HEK293 (cell line): ENCODE data around the gene UBE2D2.

Source experiments
- CTCF ChIA-PET: fragments of 350-600 bp; formaldehyde crosslinking; extraction: SDS; loops from one replicate; lab custom pipeline; 2021; ENCODE audit warnings: antibody characterized with exemption; lab: Yijun Ruan, JAX
- POLR2A ChIA-PET: fragments of 300-600 bp; formaldehyde crosslinking; extraction: SDS; loops from one replicate; lab custom pipeline; 2020; ENCODE audit warnings: antibody characterized with exemption, inconsistent platforms; lab: Yijun Ruan, JAX
- H3K27ac ChIP-seq: fragments of 200-500 bp; sonication (Bioruptor generic); 2 replicates; pipeline ENCODE4 v1.5.1; 2014; ENCODE audit warnings: low read depth, low read length, control low read depth, inconsistent platforms; ENCODE audit errors: extremely low read depth
- H3K36me3 ChIP-seq, 2 experiments: fragments of 200-500 bp in 1 of 2; sonication (Bioruptor generic) in 1 of 2; 1 replicate in 1 of 2; 2 replicates in 1 of 2; pipeline ENCODE4 v1.5.1; 2014 to 2017; ENCODE audit warnings: inconsistent platforms in 2 of 2, low read length in 2 of 2; ENCODE audit not compliant: control insufficient read depth in 2 of 2, insufficient read depth in 1 of 2
- H3K4me1 ChIP-seq: fragments of 200-500 bp; sonication (Bioruptor generic); 2 replicates; pipeline ENCODE4 v1.5.1; 2014; ENCODE audit warnings: mild to moderate bottlenecking, low read length, inconsistent platforms; ENCODE audit not compliant: control insufficient read depth, insufficient read depth
- H3K4me3 ChIP-seq: 2 replicates; pipeline ENCODE4 v1.5.1; 2011; ENCODE audit warnings: low read depth, mild to moderate bottlenecking, control low read depth, low read length, moderate library complexity
- H3K9me3 ChIP-seq: fragments of 200-500 bp; sonication (Bioruptor generic); 2 replicates; pipeline ENCODE4 v1.5.1; 2014; ENCODE audit warnings: low read depth, low read length, inconsistent platforms; ENCODE audit not compliant: control insufficient read depth, insufficient read depth
- GLIS1 ChIP-seq: fragments of 450-650 bp; formaldehyde crosslinking; IDR thresholded peaks from 2 replicates; pipeline ENCODE4 v1.5.1; 2016; ENCODE audit warnings: missing biosample characterization, missing genetic modification characterization
- HOXA7 ChIP-seq: sonication (generic); formaldehyde crosslinking; IDR thresholded peaks from 2 replicates; pipeline ENCODE4 v1.8.1; 2022; ENCODE audit warnings: missing genetic modification reagents, borderline replicate concordance
- KLF1 ChIP-seq: fragments of 450-650 bp; formaldehyde crosslinking; IDR thresholded peaks from 2 replicates; pipeline ENCODE4 v1.5.1; 2016; ENCODE audit warnings: missing biosample characterization, missing genetic modification characterization
- KLF9 ChIP-seq: fragments of 450-650 bp; formaldehyde crosslinking; IDR thresholded peaks from 2 replicates; pipeline ENCODE4 v1.5.1; 2016; ENCODE audit warnings: missing biosample characterization, missing genetic modification characterization, low read depth
- OSR2 ChIP-seq: fragments of 450-650 bp; formaldehyde crosslinking; IDR thresholded peaks from 2 replicates; pipeline ENCODE4 v1.5.1; 2016; ENCODE audit warnings: missing biosample characterization, missing genetic modification characterization
- PRDM6 ChIP-seq: fragments of 450-650 bp; formaldehyde crosslinking; IDR thresholded peaks from 2 replicates; pipeline ENCODE4 v1.5.1; 2017; ENCODE audit warnings: missing biosample characterization, missing genetic modification characterization
- SP2 ChIP-seq: fragments of 450-650 bp; formaldehyde crosslinking; IDR thresholded peaks from 2 replicates; pipeline ENCODE4 v1.5.1; 2016; ENCODE audit warnings: missing biosample characterization, missing genetic modification characterization
- ZBTB8A ChIP-seq: fragments of 450-650 bp; formaldehyde crosslinking; IDR thresholded peaks from 2 replicates; pipeline ENCODE4 v1.5.1; 2016; ENCODE audit warnings: missing biosample characterization, missing genetic modification characterization
- ZNF10 ChIP-seq: fragments of 450-650 bp; formaldehyde crosslinking; IDR thresholded peaks from 2 replicates; pipeline ENCODE4 v1.5.1; 2017; ENCODE audit warnings: missing biosample characterization, missing genetic modification characterization
- ZNF223 ChIP-seq: fragments of 450-650 bp; formaldehyde crosslinking; IDR thresholded peaks from 2 replicates; pipeline ENCODE4 v1.5.1; 2016; ENCODE audit warnings: missing biosample characterization, missing genetic modification characterization
- ZNF24 ChIP-seq: fragments of 450-650 bp; formaldehyde crosslinking; IDR thresholded peaks from 2 replicates; pipeline ENCODE4 v1.5.1; 2016; ENCODE audit warnings: missing biosample characterization, missing genetic modification characterization
- ZNF248 ChIP-seq: fragments of 450-650 bp; formaldehyde crosslinking; IDR thresholded peaks from 2 replicates; pipeline ENCODE4 v1.5.1; 2017; ENCODE audit warnings: missing biosample characterization, missing genetic modification characterization
- ZNF311 ChIP-seq: fragments of 450-650 bp; formaldehyde crosslinking; IDR thresholded peaks from 2 replicates; pipeline ENCODE4 v1.5.1; 2017; ENCODE audit warnings: missing biosample characterization, missing genetic modification characterization, borderline replicate concordance
- ZNF335 ChIP-seq: fragments of 450-650 bp; formaldehyde crosslinking; conservative IDR thresholded peaks from 2 replicates; pipeline ENCODE4 v1.5.1; 2016; ENCODE audit warnings: missing biosample characterization, missing genetic modification characterization
- ZNF473 ChIP-seq: fragments of 450-650 bp; formaldehyde crosslinking; IDR thresholded peaks from 2 replicates; pipeline ENCODE4 v1.5.1; 2017; ENCODE audit warnings: missing biosample characterization, missing genetic modification characterization
- ZNF580 ChIP-seq: fragments of 450-650 bp; formaldehyde crosslinking; IDR thresholded peaks from 2 replicates; pipeline ENCODE4 v1.5.1; 2016; ENCODE audit warnings: missing biosample characterization, missing genetic modification characterization
- ZNF600 ChIP-seq: fragments of 450-650 bp; formaldehyde crosslinking; IDR thresholded peaks from 2 replicates; pipeline ENCODE4 v1.5.1; 2016; ENCODE audit warnings: missing biosample characterization, missing genetic modification characterization
- ZNF610 ChIP-seq: fragments of 450-650 bp; formaldehyde crosslinking; IDR thresholded peaks from 2 replicates; pipeline ENCODE4 v1.5.1; 2016; ENCODE audit warnings: missing biosample characterization, missing genetic modification characterization, borderline replicate concordance
- ZNF654 ChIP-seq: fragments of 450-650 bp; formaldehyde crosslinking; IDR thresholded peaks from 2 replicates; pipeline ENCODE4 v1.5.1; 2016; ENCODE audit warnings: low read depth, missing biosample characterization, missing genetic modification characterization
- ZNF677 ChIP-seq: fragments of 450-650 bp; IDR thresholded peaks from 2 replicates; pipeline ENCODE4 v1.5.0; 2018; ENCODE audit warnings: missing biosample characterization, mild to moderate bottlenecking, missing genetic modification characterization, moderate library complexity
- ZNF777 ChIP-seq: fragments of 450-650 bp; formaldehyde crosslinking; IDR thresholded peaks from 2 replicates; pipeline ENCODE4 v1.5.1; 2017; ENCODE audit warnings: missing biosample characterization, missing genetic modification characterization, borderline replicate concordance
- ZNF792 ChIP-seq: fragments of 450-650 bp; formaldehyde crosslinking; IDR thresholded peaks from 2 replicates; pipeline ENCODE4 v1.5.1; 2016; ENCODE audit warnings: missing biosample characterization, missing genetic modification characterization
- TF ChIP-seq, protein P1 (sequence below): fragments of 450-650 bp; formaldehyde crosslinking; IDR thresholded peaks from 2 replicates; pipeline ENCODE4 v1.5.1; 2016; ENCODE audit warnings: missing biosample characterization, missing genetic modification characterization
- TF ChIP-seq, protein P2 (sequence below): fragments of 450-650 bp; formaldehyde crosslinking; IDR thresholded peaks from 2 replicates; pipeline ENCODE4 v1.5.1; 2016; ENCODE audit warnings: missing biosample characterization, missing genetic modification characterization, low read depth

UBE2D2 gene

DNA sequence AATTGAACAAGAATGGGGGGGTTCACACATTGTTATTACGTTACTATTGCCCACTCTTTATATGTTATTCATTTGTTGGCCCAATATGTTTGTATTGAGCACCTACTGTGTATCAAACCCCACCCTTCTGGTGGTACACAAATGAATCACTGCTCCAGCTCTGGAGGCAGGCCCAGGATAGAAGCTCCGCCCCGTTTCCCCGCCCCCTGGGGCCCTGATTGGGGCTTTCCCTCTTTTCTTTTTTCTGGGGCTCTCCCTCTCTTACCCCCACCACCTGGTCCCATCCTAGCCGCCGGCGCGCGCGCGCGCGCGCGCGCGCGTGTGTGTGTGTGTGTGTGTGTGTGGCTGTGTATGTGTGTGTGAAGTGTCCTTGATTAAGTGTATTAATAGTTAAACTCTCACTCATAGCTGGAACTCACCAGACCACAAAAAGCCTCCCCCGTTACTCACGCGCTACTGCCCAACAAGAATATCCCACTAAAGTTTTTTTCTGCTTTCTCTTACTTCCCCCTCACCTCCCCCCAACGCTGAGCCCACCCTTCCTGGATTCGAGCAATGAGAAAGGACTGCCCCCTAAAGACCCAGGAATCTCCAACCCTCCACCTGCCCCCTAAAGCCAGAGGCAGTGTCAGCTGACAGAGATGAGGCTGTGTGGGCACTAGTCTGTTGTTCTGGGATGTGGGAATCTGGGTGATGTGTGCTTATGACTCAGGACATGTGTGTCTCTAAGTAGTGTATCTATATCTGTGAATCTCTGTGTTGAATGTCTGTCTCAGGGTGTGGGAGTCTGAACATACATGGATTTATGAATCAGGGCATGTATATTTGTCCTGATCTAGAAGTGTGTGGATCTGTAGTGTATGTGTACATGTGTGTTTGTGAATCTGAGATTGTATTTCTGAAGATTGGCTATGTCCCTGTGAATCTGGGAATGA lies 91.0 kb downstream of the UBE2D2 start (continued):
- TF ChIP-seq, protein P1, sequence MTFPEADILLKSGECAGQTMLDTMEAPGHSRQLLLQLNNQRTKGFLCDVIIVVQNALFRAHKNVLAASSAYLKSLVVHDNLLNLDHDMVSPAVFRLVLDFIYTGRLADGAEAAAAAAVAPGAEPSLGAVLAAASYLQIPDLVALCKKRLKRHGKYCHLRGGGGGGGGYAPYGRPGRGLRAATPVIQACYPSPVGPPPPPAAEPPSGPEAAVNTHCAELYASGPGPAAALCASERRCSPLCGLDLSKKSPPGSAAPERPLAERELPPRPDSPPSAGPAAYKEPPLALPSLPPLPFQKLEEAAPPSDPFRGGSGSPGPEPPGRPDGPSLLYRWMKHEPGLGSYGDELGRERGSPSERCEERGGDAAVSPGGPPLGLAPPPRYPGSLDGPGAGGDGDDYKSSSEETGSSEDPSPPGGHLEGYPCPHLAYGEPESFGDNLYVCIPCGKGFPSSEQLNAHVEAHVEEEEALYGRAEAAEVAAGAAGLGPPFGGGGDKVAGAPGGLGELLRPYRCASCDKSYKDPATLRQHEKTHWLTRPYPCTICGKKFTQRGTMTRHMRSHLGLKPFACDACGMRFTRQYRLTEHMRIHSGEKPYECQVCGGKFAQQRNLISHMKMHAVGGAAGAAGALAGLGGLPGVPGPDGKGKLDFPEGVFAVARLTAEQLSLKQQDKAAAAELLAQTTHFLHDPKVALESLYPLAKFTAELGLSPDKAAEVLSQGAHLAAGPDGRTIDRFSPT = no peak
- TF ChIP-seq ZNF792 (tag by site-specific recombination) = no peak
- TF ChIP-seq KLF1 = no peak; the same call in 1 of the 2 replicates
- TF ChIP-seq ZNF223 = no peak
- TF ChIP-seq, protein P2, sequence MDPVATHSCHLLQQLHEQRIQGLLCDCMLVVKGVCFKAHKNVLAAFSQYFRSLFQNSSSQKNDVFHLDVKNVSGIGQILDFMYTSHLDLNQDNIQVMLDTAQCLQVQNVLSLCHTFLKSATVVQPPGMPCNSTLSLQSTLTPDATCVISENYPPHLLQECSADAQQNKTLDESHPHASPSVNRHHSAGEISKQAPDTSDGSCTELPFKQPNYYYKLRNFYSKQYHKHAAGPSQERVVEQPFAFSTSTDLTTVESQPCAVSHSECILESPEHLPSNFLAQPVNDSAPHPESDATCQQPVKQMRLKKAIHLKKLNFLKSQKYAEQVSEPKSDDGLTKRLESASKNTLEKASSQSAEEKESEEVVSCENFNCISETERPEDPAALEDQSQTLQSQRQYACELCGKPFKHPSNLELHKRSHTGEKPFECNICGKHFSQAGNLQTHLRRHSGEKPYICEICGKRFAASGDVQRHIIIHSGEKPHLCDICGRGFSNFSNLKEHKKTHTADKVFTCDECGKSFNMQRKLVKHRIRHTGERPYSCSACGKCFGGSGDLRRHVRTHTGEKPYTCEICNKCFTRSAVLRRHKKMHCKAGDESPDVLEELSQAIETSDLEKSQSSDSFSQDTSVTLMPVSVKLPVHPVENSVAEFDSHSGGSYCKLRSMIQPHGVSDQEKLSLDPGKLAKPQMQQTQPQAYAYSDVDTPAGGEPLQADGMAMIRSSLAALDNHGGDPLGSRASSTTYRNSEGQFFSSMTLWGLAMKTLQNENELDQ (tag by site-specific recombination) = no peak
- no peak for TF ChIP-seq ZNF580
- TF ChIP-seq SP2 (tag by site-specific recombination) = peak; percentile 45
- peak; percentile 73 for TF ChIP-seq ZBTB8A (tag by site-specific recombination)
- 0 out of 2 replicates have a peak, but pooled peaks have one; percentile 4 for TF ChIP-seq ZNF10 (tag by site-specific recombination)
- TF ChIP-seq ZNF24 (tag by site-specific recombination) = 0 out of 2 replicates have a peak, but pooled peaks have one; percentile 23
- peak; percentile 75 for TF ChIP-seq ZNF335
- 0 out of 2 replicates have a peak, but pooled peaks have one; percentile 20 for TF ChIP-seq GLIS1 (tag by site-specific recombination)
- TF ChIP-seq ZNF777 (tag by site-specific recombination) = no peak
- peak; percentile 57; the same call in 1 of the 2 replicates for TF ChIP-seq ZNF600 (tag by site-specific recombination)
- TF ChIP-seq PRDM6 (tag by site-specific recombination) = no peak

DNA sequence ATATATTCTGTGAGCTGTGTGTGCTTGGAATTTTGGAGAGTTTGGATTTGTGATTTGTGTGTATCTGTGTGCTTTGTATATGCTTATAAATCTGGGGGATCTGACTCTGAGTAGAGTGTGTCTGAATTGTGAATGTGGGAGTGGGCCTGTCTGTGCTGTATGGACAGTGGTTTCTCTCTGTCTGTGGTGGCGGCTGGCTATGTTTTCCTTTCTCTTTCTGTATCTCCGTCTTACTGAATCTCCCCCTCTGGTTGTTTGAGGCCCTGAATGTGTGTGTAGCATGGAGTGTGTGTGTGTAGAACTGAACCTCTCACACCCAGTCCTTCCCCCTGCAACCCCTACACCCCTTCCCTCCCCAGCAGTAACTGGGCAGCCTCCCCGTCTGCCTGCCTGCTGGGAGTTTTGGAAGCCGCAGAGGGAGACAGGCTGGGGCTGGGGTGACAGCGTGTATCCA lies 91.7 kb downstream of the UBE2D2 start:
- no peak overlapping the region for H3K4me3 ChIP-seq
- H3K27ac ChIP-seq = no peak overlapping the region
- peaks cover 25% of the 10 kb centered on the region for H3K4me1 ChIP-seq
- no peaks in the 10 kb centered on the region for H3K36me3 ChIP-seq
- TF ChIP-seq ZNF677 (tag by site-specific recombination) = no peak
- no peak for TF ChIP-seq KLF9 (tag by site-specific recombination)
- TF ChIP-seq ZNF311 (tag by site-specific recombination) = no peak
- no peak for TF ChIP-seq ZNF473
- no peak for TF ChIP-seq ZNF610 (tag by site-specific recombination)
- TF ChIP-seq ZNF248 (tag by site-specific recombination) = no peak
- TF ChIP-seq, protein P2 (tag by site-specific recombination) = no peak
- no peak for TF ChIP-seq KLF1
- TF ChIP-seq HOXA7 = no peak
- no peak for TF ChIP-seq OSR2 (tag by site-specific recombination)
- TF ChIP-seq ZNF223 = no peak
- TF ChIP-seq ZNF654 (tag by site-specific recombination) = no peak
- CTCF ChIA-PET = interaction anchor here (1.0 kb wide), 1 partner anchor 10 kb away, joined by 7 read pairs; no protein-coding TSS in a partner anchor
- H3K9me3 ChIP-seq = no peaks in the 10 kb centered on the region
- POLR2A ChIA-PET = no interaction called here
